GM21576 (cell line): ENCODE measurements around the gene CUEDC2.

ENCODE experiments used
- ATAC-seq: cut with Tn5 transposase; IDR thresholded peaks from one replicate; pipeline ENCODE4 v1.9.1; 2021; ENCODE audit warnings: mild to moderate bottlenecking, moderate library complexity; ENCODE audit not compliant: unreplicated experiment

Gene CUEDC2, protein sequence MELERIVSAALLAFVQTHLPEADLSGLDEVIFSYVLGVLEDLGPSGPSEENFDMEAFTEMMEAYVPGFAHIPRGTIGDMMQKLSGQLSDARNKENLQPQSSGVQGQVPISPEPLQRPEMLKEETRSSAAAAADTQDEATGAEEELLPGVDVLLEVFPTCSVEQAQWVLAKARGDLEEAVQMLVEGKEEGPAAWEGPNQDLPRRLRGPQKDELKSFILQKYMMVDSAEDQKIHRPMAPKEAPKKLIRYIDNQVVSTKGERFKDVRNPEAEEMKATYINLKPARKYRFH

DNA sequence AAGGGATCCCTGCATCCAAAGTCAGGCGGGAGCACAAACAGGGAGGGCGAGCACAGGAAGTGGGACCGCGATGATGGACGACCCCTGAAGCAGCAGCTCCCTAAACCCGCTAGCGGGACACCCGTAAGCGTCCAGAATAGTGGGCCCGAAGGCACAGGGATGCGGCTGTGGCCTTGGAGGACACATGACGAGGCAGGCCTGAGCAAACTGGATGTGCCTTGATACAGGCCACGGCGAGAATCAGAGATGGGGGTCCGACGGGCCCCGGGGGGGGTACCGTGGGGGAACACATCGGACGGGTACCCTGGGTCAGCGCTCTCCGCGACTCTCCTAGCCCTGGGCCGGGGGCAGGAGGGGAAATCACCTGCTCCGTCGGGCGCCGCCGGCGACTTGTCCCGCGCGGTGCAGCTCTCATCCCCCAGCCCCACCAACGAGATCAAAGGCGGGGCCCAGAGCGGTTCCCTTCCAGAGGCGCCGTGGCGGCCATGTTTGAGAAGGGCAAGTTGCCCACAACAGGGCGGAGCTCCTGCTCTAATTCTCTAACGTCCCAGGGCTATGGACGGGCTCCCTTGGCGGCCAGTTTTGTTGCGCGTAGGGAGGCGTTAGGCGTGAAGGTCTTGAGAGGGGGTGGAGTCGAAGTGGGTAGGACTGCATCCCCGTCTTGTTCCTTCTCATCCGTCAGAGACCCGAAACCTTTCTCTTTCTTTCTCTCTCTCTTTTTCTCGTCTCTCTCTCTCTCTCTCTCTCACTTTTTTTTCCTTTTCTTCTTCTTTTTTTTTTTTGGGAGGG, at the start of gene CUEDC2:
Gene CUEDC2, minus strand, starts transcription at position 413 of the 789 bp plus-strand sequence. CDS start 7,386 bp downstream, outside the sequence.
- ATAC-seq = peak; percentile 91

DNA sequence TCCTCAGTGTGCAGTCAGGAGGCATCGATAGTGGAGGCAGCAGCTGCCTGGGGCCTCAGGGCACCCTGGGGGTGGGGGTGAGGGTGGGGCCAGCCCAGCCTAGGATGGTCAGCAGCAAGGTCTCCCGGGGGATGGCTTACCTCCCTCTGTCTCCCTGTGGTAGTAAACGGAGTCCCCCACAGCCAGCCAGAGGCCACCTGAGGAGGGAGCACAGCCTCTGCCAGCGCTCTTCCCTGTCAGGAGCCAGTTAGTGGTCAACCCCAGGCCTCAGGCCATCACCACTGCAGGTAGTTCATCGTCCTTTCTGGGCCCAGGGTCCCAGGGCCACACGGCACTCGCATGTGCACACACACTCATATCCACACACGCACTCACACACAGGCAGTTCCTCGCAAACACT, 48.0 kb upstream of the CUEDC2 start:
- ATAC-seq = no peak

DNA sequence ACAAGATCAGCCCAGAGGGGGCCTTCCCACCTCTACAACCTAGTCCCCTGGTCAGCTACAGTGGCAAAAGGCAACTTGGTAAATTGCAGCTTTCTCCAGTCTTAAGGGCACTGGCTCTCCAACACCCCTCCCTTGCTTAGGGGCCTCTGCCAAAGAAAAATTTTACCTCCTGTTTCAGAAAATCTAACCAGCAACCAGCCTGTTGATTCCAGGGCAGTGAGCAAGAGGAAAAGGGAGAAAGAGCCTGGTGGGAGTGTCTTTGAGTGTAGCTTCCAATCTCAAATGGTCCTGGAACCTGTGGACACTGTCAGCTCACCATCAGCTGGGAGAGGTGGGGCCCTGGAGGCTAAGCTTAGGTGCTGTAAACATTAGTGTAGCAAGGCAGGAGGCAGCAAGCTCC, 47.3 kb upstream of the CUEDC2 start:
- no peak for ATAC-seq

DNA sequence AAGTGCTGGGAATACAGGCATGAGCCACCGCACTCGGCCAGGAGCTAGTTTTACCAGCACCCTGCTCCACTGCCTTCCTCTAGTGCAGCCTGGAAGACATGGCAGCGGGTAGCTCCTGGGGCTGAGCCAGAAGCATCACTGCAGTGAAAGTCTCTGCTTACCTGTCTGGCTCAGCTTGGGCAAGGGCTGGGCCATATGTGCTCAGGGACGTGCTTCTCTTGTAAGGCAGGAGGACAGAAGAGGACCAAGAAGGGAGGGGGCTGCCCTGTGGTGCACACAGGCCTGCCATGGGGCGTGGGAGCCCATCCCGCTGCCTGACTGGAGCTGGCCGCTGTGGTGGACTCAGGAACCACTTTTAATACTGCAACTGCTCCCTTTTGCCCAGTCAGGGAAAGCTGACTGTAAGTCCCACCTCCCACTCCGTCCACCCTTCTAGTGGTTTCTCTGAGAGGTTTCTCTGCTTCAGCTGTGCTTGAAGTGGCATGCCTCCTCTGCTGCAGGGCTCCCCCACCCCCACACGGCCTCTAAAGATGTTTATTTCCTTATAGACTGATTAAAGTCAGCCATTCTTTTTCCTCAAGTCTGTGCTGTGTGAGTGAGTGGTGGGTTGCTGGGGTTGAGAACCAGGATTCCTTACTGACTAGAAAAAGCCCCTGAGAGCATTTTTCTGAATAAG, 44.2 kb upstream of the CUEDC2 start:
- no peak for ATAC-seq

DNA sequence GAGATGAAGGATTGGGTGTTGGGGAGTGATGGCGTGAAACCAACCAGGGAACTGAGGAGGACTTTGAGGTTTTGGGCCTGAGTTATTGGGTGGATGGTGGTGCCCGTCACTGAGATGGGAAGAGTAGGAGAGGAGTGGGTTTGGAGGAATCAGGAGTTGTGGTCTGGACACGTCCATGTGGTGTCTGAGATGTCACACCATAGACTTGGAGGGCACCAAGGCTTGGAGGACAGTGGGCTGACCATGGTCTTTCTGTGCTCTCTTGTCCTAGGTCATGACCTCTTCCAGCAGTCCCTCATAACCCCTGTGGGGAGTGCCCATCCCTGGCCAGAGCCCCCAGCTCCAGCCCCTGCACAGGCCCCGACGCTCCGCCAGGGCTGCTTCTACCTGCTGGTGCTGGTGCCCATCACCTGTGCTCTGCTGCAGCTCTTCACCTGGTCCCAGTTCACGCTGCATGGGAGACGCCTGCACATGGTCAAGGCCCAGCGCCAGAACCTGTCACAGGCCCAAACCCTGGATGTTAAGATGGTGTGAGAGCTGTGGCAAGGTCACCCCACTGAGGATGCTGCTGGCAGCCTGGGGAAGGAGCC, 43.2 kb upstream of the CUEDC2 start:
- no peak for ATAC-seq

DNA sequence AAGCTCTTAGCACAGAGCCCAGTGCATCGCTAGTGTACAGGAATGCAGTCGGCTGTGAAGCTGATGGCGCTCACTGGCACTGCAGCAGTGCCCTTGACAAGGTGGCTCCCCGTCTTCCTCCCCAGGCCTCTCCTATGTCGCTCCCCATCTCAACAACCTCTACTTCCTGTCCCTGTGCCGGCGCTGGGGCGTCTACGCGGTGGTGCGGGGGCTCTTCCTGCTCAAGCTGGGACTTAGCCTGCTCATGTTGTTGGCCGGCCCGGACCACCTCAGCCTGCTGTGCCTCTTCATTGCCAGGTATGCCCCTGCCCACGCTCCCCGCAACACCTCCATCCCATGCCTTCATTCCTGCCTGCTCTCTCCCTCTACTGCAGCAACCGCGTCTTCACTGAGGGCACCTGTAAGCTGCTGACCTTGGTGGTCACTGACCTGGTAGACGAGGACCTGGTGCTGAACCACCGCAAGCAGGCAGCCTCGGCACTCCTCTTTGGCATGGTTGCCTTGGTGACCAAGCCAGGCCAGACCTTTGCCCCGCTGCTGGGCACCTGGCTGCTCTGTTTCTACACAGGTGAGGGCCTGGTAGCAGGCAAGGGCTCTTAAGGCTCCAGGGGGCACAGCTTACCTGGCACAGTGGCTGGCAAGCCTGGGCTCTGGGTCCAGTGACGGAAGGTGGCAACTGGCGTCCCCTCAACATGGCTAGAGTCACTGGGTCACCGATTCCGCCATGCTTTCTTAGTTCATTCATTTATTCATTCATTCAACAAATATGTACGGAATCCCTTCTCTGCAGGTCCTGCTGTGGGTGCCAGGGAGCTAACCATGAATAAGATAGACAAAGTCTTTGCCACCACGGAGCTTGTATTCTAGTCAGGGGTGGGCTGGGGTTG, 41.3 kb upstream of the CUEDC2 start:
- ATAC-seq = no peak

DNA sequence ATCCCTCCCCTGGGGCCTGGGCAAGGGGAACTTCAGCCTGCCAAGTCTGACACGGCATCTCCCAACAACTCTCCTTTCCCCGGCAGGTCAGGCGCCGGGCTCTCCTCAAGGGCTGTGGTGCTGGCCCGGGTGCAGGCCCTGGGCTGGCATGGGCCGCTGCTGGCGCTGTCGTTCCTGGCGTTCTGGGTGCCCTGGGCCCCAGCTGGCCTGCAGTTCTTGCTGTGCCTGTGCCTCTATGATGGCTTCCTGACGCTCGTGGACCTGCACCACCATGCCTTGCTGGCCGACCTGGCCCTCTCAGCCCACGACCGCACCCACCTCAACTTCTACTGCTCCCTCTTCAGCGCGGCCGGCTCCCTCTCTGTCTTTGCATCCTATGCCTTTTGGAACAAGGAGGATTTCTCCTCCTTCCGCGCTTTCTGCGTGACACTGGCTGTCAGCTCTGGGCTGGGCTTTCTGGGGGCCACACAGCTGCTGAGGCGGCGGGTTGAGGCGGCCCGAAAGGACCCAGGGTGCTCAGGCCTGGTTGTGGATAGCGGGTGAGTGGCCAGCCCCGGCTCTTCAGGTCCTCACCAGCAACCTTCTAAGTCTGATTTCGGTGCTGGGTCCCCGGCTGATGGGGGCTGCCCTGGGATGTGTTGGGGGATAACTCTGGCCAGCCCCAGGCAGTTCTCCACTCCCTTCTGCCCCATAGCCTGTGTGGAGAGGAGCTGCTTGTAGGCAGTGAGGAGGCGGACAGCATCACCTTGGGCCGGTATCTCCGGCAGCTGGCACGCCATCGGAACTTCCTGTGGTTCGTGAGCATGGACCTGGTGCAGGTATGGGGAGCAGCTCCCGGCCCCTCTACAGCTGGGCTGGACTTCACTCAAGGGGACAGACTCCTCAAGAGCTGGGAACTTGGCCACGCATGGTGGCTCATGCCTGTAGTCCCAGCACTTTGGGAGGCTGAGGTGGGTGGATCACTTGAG, 38.5 kb upstream of the CUEDC2 start:
- ATAC-seq = no peak

DNA sequence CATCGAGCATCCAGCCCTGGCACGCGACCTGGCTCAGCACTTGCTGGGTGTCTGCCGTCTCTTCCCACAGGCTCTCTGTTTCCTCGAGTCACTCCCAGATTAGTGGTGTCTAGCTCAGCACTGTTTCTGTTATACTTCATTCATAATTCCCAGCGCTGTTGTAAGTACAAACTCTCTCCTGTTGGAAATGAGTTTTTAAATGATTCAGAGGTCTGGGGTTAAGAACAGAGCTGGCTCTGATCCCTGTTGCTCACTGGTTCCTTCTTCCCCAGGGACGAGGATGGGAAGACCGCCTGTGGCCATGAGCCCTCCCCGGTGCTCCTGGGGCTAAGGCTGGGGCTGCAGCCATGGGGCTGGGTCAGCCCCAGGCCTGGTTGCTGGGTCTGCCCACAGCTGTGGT, 36.3 kb upstream of the CUEDC2 start:
- ATAC-seq = no peak

DNA sequence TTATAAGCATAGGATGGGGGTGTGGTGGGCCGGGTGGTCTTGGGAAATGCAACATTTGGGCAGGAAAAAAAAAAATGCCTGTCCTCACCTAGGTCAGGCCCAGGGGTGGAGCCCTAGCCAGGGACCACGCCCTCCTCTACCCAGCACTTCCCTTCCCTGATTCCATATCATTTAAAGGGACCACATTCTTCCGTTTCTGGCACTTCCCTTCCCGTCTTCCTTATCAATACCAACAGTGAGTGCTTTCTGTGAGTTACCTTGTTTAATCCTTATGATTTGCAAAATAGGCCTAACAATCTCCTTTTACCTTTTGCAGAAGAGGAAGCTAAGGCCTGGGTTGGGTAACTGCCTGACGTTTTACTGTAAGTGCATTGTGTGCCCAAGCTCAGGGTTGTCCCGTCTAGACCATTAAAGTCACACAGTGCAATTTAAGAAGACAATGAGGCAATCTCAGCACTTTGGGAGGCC, 35.6 kb upstream of the CUEDC2 start:
- no peak for ATAC-seq

DNA sequence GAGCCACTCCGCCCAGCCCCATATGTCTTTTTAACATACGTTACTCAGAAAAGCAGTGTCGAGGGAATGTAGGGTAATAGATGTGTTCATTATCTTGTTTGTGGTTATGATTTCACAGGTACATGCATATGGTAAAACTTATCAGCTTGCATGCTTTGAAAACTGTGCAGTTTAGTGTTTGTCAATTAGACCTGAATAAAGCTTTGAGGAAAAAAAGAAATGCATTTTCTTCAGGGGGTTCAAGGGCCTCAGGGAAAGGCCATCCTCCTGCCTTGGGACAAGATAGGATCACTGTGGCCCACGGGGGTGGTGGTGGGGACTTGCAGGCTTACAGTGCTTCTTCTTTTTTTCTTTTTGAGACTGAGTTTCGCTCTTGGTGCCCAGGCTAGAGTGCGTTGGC, 34.9 kb upstream of the CUEDC2 start:
- no peak for ATAC-seq

DNA sequence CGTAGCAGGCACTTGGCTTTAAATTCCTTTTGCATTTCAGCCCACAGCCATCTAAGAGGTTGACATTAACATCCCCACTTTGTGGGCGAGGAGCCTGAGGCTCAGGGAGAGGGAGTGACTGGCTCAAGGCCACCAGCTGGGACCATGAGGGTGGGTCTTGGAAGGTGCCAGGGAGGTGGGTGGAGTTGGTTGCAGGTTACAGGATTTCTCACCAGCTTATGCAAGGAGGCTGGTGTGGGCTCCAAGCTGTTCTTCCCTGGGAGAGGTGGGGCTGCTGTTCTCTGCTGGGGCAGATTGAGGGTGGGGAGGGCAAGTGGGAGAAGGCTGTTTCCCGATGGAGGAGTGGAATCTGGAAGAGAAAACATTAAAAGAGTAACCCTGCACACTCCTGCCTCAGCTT, 33.1 kb upstream of the CUEDC2 start:
- ATAC-seq = no peak

DNA sequence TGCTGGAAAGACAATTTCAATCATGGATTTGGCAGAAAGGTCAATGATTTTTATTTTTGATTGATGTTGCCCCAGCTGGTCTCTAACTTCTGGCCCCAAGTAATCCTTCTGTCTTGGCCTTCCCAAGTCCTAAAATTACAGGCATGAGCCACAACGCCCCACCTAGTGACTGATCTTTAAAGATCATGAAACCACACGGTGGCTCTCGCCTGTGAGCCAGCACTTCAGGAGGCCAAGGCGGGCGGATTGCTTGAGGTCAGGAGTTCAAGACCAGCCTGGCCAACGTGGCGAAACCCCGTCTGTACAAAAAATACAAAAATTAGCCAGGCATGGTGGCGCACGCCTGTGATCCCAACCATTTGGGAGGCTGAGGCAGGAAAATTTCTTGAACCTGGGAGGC, 31.6 kb upstream of the CUEDC2 start:
- no peak for ATAC-seq

DNA sequence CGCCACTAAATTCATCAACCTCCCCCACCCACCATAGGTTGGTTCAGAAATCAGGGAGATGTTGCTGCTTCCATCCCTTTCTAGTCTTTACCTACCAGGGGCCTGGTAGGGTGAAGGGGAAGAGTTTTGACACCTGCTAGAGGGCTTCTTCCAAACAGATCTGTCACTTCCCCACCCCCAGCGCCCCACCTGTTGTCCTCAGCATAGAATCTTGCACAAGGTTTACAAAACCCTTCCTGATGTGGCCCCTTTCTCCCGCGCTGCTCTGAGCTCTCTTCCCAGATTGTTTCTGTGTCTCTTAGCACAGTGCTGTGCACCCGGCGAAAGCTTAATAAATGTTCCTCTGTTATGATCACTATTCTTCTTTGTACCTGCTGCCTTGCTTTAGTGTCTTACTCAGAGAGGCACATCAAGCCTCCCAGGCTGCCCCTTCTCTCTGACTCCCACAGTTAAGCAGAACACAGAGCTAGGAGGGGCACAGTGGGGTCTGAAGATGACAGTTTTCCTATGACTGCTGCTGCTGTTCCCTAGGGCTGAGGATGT, 30.2 kb upstream of the CUEDC2 start:
- ATAC-seq = no peak

DNA sequence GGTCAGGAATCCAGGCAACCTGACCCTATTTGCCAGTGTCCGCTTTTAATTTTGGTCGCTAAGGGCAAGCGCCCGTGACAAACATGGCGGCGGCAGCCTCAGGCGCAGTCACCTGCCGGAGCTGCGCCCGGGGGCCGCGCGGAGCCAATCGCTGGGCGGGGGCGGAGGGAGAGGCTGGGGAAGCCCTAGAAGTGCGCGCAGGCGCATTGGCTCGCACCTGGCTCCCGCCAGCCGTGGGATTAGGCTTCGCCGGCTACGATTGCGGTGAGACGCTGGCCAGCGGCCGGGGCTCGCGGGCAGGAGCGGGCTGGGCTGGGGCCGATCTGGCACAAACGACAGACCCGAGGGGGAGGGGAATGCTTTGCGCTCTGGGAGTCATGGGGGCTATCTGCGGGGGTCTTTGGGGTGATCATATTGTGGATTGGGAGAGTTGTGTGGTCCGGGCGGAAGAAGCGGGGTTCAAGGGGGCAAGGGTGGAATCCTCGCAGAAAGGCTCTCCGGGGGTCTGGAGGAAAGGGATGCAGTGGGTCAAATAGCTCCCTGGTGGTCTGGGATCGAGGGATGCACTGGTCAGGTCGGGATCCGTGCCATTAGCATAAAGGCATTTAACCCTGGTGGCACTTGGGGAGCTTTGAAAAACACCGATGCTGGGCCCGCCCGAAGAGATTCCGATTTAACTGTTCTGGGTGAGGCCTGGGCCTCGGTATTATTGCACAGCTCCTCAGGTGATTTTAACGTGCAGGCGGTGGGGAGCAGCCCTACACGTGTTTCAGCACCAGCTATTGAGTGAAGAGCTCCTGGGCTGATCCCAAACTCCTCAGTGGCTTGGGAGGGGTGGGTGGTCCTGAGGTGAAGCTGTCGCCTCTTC, 29.0 kb upstream of the CUEDC2 start:
- ATAC-seq = peak; percentile 79

DNA sequence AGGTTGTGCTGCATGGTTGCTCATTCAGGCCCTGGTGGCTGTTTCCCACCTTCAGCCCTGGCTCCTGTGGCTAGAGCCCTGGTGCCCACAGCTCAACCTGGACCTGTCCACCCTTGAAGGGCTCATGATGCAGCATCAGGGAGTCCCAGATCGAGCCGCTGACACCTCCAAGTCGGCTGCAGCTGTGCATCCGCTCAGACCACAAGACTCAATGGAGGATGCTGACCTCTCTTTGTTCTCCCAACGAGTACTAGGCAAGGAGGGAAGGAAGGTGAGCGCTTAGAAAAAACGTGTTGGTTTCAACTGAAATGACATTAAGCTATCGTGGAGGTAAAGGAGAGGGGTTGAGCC, 28.4 kb upstream of the CUEDC2 start:
- ATAC-seq = peak; percentile 26

DNA sequence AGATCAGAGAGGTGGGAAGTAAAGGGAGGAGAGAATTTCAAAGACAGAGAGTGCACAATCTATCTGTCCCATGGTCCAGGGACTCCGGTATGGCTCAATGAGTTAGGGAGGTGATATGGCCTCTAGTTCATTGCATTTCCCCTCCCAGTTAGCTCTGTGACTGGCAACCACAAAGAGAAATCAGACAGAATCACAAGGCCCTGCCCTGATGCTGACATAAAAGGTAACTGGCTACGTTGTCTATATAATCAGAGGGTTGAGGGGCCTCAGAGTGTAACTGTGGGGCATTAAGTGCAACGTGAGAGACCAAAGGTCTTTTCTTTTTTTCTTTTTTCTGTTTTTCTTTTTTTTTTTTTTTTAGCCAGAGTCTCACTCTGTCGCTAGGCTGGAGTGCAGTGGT, 26.3 kb upstream of the CUEDC2 start:
- no peak for ATAC-seq

DNA sequence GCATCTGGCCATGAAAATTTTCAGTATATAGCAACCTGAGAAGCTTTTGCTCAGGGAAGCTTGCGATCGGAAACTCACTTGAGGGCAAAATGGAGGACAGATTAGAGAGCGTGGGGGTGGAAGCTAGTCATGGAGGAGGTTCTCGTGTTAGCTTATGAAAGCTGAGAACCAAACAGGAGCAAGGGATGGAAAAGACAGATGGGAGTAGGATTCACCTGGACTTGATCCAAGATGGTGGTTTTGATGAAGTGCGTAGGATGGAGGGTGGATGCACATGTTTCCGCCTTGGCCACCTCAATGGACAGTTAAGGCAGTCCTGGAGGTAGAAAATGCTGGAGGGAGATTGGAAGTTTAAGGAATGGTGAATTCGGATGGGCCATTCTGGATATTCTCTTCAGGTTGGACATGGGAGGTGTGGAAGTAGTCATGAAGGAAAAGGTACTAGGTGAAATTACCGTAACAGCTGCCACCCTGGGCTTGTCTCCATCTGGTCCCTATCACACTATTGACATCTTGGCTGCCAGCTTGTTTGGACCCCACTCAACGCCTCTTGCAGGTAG, 25.3 kb upstream of the CUEDC2 start:
- ATAC-seq = no peak
